Thoracic aorta (tissue), 2 donors: Measurements from ENCODE around the gene SHISAL1. TPM values are rescaled to one million over a fixed set of nuclear protein-coding genes. Genes with fewer than 3 reads are reported as not detected.

Experiments
- ATAC-seq: fragments of 150-250 bp; one replicate; pipeline ENCODE4 v1.8.0; 2017; ENCODE audit warnings: low read depth; ENCODE audit not compliant: insufficient number of reproducible peaks, low FRiP score
- DNase-seq: peaks from one replicate; pipeline ENCODE4 v3.0.0-alpha.2; 2020; ENCODE audit warnings: low spot score
- H3K27ac ChIP-seq, 2 donors: fragments of 200-600 bp; sonication (generic); 1 replicate in 1 of 2; 2 replicates in 1 of 2; pipeline ENCODE4 v1.5.1; 2016; ENCODE audit warnings: mild to moderate bottlenecking in 2 of 2, moderate library complexity in 2 of 2
- H3K27me3 ChIP-seq: fragments of 200-600 bp; sonication (generic); replicated peaks from 2 replicates; pipeline ENCODE4 v1.6.0; 2016; ENCODE audit warnings: mild to moderate bottlenecking; ENCODE audit not compliant: insufficient read depth
- H3K36me3 ChIP-seq: fragments of 200-600 bp; sonication (generic); one replicate; pipeline ENCODE4 v1.5.1; 2016
- H3K4me1 ChIP-seq, 2 donors: fragments of 200-600 bp; sonication (generic); 1 replicate in 1 of 2; 2 replicates in 1 of 2; pipeline versions ENCODE4 v1.5.1 to v1.6.0; 2016; ENCODE audit warnings: low read depth in 2 of 2, mild to moderate bottlenecking in 1 of 2; ENCODE audit not compliant: control insufficient read depth in 1 of 2
- H3K4me3 ChIP-seq: fragments of 200-600 bp; sonication (generic); 2 replicates; pipeline ENCODE4 v1.5.1; 2016; ENCODE audit warnings: mild to moderate bottlenecking
- H3K9me3 ChIP-seq: fragments of 200-600 bp; sonication (generic); 2 replicates; pipeline ENCODE4 v1.5.1; 2016
- total RNA-seq, 2 donors: library from RNA; depleted of rRNA; stranded (reverse); fragments of >200 nt; gene quantifications; one replicate each; pipeline versions ENCODE4 v1.1.0 to v1.2.3, GENCODE V29; 2016
- TF ChIP-seq, protein P1 (sequence below): fragments of 200-600 bp; sonication (generic); IDR thresholded peaks from one replicate; pipeline ENCODE4 v1.5.1; 2019; ENCODE audit warnings: antibody characterized with exemption

SHISAL1 gene
- total RNA-seq, 2 donors from 2014 or later = 0.81 to 3.4 TPM

DNA sequence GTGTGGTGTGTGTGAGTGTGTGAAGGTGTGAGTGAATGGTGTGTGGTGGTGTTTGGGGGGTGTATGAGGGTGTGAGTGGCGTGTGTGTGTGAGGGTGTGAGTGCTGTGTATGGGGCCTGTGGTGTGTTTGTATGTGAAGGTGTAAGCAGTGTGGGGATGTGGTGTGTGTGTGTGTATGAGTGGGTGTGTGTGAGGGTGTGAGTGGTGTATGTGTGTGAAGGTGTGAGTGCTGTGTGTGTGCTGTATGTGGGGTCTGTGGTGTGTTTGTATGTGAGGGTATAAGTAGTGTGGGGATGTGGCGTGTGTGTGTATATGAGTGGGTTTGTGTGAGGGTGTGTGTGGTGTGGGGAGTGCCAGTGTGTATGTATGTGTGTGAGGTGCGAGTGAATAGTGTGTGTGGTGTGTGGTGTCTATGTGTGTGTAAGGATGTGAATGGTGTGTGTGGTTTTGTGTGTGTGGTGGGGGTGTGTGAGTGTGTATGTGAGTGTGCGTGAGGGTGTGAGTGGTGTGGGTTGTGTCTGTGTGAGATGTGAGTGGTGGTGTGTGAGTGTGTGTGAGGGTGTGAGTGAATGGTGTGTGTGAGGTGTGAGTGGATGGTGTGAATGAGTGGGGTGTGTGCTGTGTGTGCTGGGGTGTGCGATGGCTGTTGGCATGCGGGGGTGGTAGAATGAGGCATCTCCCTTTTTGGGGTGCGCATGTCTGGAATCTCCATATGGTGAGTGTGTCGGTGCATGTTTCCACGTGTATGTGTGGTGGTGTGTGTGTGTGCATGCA lies 22.5 kb upstream of the SHISAL1 start:
- no peak overlapping the region for H3K4me3 ChIP-seq
- H3K27ac ChIP-seq = no peak overlapping the region
- H3K4me1 ChIP-seq = peaks cover 4 to 33% of the 10 kb centered on the region in 2 donors
- ATAC-seq (no peak), DNase-seq (no peak)
- TF ChIP-seq, protein P1, sequence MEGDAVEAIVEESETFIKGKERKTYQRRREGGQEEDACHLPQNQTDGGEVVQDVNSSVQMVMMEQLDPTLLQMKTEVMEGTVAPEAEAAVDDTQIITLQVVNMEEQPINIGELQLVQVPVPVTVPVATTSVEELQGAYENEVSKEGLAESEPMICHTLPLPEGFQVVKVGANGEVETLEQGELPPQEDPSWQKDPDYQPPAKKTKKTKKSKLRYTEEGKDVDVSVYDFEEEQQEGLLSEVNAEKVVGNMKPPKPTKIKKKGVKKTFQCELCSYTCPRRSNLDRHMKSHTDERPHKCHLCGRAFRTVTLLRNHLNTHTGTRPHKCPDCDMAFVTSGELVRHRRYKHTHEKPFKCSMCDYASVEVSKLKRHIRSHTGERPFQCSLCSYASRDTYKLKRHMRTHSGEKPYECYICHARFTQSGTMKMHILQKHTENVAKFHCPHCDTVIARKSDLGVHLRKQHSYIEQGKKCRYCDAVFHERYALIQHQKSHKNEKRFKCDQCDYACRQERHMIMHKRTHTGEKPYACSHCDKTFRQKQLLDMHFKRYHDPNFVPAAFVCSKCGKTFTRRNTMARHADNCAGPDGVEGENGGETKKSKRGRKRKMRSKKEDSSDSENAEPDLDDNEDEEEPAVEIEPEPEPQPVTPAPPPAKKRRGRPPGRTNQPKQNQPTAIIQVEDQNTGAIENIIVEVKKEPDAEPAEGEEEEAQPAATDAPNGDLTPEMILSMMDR = no peak
- H3K27me3 ChIP-seq = peaks cover 4% of the 10 kb centered on the region
- H3K36me3 ChIP-seq = no peaks in the 10 kb centered on the region
- H3K9me3 ChIP-seq = no peaks in the 10 kb centered on the region

DNA sequence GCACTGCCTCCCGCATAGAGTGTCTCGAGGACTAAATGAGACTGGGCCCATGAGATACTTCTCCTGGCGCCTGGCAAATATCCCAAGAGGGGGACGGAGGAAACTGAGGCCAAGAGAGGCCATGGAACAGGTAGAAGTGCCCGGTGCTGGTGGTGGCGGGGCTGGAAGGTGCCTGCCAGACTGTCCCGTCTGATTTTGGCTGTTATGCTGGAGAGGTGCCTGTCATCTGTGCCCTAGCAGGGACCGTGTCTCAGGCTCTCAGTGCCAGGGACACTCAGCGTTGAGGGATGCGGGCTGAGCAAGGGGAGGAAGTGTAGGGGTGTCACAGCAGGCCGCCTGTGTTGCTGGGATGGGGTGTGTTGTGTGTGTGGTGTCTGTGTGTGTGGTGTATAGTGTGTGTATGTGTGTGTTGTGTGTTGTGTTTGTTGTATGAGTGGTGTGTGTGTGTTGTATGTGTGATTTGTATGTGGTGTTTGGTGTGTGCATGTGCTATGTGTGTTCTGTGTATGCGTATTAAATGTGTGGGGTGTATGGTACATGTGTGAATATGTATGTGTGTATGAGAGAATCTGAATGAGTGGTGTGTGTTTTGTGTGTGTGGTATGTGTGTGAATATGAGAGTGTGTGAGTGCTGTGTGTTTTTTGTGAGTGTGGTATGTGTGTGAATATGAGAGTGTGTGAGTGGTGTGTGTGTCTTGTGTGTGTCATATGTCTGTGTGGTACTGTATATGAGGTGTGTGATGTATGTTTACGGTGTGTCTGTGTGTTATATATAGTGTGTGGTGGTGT lies 21.3 kb upstream of the SHISAL1 start:
- ATAC-seq = no peak
- H3K27ac ChIP-seq = no peak overlapping the region

DNA sequence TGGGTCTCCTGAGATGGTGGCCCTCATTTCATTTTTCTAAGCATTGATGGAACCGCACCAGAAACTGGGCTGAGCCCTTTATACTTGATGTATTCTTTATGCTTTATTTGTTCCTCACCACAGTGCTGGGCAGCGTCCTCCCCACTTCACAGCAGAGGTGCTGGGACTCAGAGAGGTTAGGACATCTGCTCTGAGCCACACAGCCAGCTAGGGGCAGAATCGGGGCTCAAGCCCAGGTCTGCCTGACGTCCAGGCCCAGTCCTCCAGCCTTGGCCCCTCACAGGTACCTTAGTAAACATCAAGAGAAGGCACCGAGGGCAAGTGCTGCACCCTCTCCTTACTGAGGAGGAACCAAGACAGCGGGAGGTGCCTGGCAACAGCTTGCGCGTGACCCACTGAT lies 20.2 kb upstream of the SHISAL1 start:
- TF ChIP-seq, protein P1 = no peak
- H3K4me1 ChIP-seq = peaks cover 1 to 22% of the 10 kb centered on the region in 2 donors
- H3K4me3 ChIP-seq = no peak overlapping the region
- peaks cover 4% of the 10 kb centered on the region for H3K27me3 ChIP-seq
- H3K27ac ChIP-seq = no peak overlapping the region
- H3K9me3 ChIP-seq = no peaks in the 10 kb centered on the region
- no peaks in the 10 kb centered on the region for H3K36me3 ChIP-seq
- ATAC-seq (no peak), DNase-seq (no peak)

More for the DNA sequence above, 21.3 kb upstream of the SHISAL1 start:
- H3K4me3 ChIP-seq = no peak overlapping the region
- H3K4me1 ChIP-seq = peaks cover 4 to 31% of the 10 kb centered on the region in 2 donors
- no peak for DNase-seq
- TF ChIP-seq, protein P1 = no peak
- H3K36me3 ChIP-seq = no peaks in the 10 kb centered on the region
- no peaks in the 10 kb centered on the region for H3K9me3 ChIP-seq
- peaks cover 4% of the 10 kb centered on the region for H3K27me3 ChIP-seq

DNA sequence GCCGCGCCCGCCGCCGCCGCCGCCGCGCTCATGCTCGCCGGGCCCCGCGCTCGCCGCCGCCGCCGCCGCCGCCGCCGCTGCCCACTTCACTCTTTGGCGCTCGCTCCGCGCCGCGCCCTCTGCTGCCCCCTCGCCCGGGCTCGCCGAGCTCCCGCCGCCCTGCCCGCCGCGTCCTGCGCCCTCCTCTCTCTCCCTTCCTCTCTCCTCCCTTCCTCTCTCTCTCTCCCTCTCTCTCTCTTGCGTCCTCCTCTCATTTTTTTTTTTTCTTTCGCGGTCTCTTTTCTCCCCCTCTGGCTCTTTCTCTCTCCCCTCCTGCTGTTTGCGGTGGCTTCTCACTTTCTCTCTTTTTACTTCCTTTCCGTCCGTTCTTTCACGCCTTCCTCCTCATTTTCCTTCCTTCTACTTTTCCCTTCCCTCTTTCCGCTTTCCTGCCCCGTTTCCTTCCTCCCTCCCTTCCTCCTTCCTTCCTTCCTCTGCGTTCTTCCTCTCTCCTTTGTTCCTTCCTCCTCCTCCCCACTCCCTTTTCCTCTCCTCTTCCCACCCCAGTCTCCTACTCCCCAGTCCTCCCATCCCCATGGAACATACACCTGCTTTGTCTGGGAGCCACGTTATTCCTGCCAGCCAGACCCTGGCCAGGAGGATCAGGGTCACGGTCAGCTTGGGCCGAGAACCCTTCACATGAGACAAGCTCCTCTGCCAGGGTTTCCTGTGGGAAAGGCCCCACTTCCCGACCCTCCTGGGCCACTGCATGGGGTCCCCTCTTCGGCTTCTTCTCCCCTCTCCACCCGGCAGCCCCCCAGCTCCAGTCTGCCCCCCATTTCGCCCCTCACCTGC lies 19.3 kb upstream of the SHISAL1 start:
- peaks cover 4% of the 10 kb centered on the region for H3K27me3 ChIP-seq
- no peak for DNase-seq

More for the DNA sequence above, 19.3 kb upstream of the SHISAL1 start:
- H3K4me3 ChIP-seq = peak overlapping the region; percentile 56
- TF ChIP-seq, protein P1 = no peak
- no peak for ATAC-seq
- no peak overlapping the region for H3K27ac ChIP-seq
- H3K4me1 ChIP-seq = peaks cover 0 to 15% of the 10 kb centered on the region in 2 donors
- no peaks in the 10 kb centered on the region for H3K36me3 ChIP-seq
- no peaks in the 10 kb centered on the region for H3K9me3 ChIP-seq
